ENCODE results near the gene YAP1.

Gene YAP1

DNA sequence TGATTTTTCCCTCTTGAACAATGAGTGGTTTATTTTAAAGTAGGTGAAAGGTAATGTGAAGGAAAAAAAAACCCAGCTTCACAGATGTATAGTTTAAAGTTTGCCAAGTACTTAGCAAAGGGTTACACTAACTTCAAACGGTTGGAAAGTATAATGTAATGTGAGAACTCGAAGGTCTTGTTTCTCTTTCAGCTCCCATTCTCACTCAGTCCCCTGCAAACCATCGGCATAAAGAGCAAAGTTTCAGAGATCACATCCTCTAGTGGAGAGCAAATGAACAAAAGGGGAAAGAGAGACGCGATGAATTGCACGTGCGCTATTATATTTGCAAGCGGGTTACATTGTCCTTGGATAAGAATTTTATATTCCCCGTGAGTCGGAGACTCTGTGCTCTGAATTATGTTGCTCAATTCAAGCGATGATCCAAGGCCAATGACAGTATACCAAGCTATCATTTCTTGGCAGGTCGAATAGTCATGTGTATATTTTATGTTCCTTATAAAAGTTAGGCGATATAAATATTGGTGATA, 169.5 kb downstream of the YAP1 start:
- no peak for DNase-seq (ENCODE audit: low spot score)

DNA sequence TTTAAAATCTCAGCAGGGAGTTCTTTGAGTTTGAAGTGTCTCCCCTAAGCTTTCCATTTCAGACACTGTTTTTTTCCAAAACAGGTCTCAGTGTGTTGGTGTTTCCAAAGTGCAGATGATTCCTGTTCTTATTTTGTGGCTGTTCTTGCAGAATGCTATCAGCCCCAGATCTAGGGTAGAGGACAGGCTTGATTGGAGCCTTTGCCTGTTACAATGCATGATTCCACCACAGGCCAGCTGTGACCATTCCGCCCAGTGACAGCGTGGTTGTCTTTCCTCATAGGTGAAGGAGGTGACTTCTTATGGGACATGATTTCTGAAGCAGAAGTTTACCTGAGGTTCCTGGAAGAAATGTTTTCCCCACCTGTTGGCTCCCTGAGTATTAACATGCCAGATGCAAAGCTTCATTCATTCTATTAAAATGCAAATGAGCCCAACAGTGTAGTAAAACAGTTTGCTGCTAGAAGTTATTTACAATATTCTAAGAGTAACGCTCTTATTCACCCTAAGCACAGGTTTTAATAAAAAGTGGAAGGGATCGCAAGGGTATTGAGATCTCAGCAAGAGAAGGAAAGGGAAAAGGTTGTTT, 170.1 kb downstream of the YAP1 start:
- no peak for DNase-seq (ENCODE audit: low spot score)

Measured in iPS-NIHi11 (cell line).